H1 (cell line): Measurements from ENCODE around the gene GULP1. TPM values are rescaled to one million over a fixed set of nuclear protein-coding genes. Genes with fewer than 3 reads are reported as not detected.

ENCODE experiments used
- CTCF ChIA-PET: fragments of 300-600 bp; sonication (Branson Sonifier 250); formaldehyde crosslinking; loops from one replicate; lab custom pipeline; 2021; ENCODE audit not compliant: partially characterized antibody; lab: Charles Lee
- POLR2A ChIA-PET: fragments of 300-600 bp; sonication (Branson Sonifier 250); formaldehyde crosslinking; loops from one replicate; lab custom pipeline; 2021; ENCODE audit warnings: inconsistent platforms; ENCODE audit not compliant: partially characterized antibody; lab: Charles Lee
- DNase-seq, 2 experiments: peaks; one replicate each; pipeline versions ENCODE4 v3.0.0 to v3.0.0-alpha.2; 2010 to 2022; ENCODE audit warnings: low spot score in 2 of 2, low read depth in 1 of 2, mixed read lengths in 1 of 2
- FAIRE-seq: peaks from 2 replicates; lab custom pipeline; 2011; peaks lifted over from hg19 to GRCh38; lab: Jason Lieb, UNC
- H2AFZ ChIP-seq: 2 replicates; pipeline ENCODE4 v1.8.1; 2012; ENCODE audit warnings: low read length, inconsistent platforms
- H2AK5ac ChIP-seq: 2 replicates; pipeline ENCODE4 v1.6.1; 2013; ENCODE audit warnings: low read depth, low read length
- H2BK120ac ChIP-seq: replicated peaks from 2 replicates; pipeline ENCODE3; 2013; ENCODE audit warnings: low read depth, low read length, inconsistent platforms
- H2BK12ac ChIP-seq: 2 replicates; pipeline ENCODE4 v1.6.1; 2013; ENCODE audit warnings: low read depth, low read length
- H2BK15ac ChIP-seq: 2 replicates; pipeline ENCODE4 v1.6.1; 2013; ENCODE audit warnings: low read length
- H2BK20ac ChIP-seq: 2 replicates; pipeline ENCODE4 v1.6.1; 2013; ENCODE audit warnings: low read length
- H2BK5ac ChIP-seq: 2 replicates; pipeline ENCODE4 v1.6.1; 2013; ENCODE audit warnings: low read depth, low read length
- H3K14ac ChIP-seq: 2 replicates; pipeline ENCODE4 v1.6.1; 2013; ENCODE audit warnings: inconsistent platforms; ENCODE audit not compliant: insufficient read length
- H3K18ac ChIP-seq: 2 replicates; pipeline ENCODE4 v1.6.1; 2013; ENCODE audit warnings: low read length; ENCODE audit errors: extremely low read depth
- H3K23ac ChIP-seq: 2 replicates; pipeline ENCODE4 v1.6.1; 2013; ENCODE audit warnings: inconsistent platforms; ENCODE audit not compliant: insufficient read length
- H3K23me2 ChIP-seq: 2 replicates; pipeline ENCODE4 v1.6.1; 2013; ENCODE audit warnings: low read depth, low read length
- H3K27ac ChIP-seq: 2 replicates; pipeline ENCODE4 v1.6.1; 2011; ENCODE audit warnings: low read depth, low read length, inconsistent platforms
- H3K27me3 ChIP-seq, 4 experiments: replicated peaks in 1 of 4; 1 replicate in 1 of 4; 2 replicates in 3 of 4; pipeline versions ENCODE4 v1.6.1 to v1.8.1; 2011 to 2013; ENCODE audit warnings: low read length in 3 of 4, mild to moderate bottlenecking in 3 of 4, inconsistent platforms in 2 of 4, mixed read lengths in 2 of 4, moderate library complexity in 1 of 4; ENCODE audit not compliant: control insufficient read depth in 3 of 4, insufficient read depth in 3 of 4; ENCODE audit errors: extremely low read depth in 1 of 4
- H3K36me3 ChIP-seq, 4 experiments: 2 replicates each; pipeline versions ENCODE4 v1.6.1 to v1.8.1; 2011 to 2013; ENCODE audit warnings: mild to moderate bottlenecking in 4 of 4, low read length in 3 of 4, moderate library complexity in 2 of 4, control low read depth in 1 of 4, inconsistent platforms in 1 of 4; ENCODE audit not compliant: insufficient read depth in 4 of 4, control insufficient read depth in 2 of 4
- H3K4ac ChIP-seq: replicated peaks from 2 replicates; pipeline ENCODE3; 2013; ENCODE audit warnings: low read length, low read depth, mixed read lengths, inconsistent platforms; ENCODE audit not compliant: insufficient read length
- H3K4me1 ChIP-seq, 4 experiments: replicated peaks in 1 of 4; 1 replicate in 1 of 4; 2 replicates in 3 of 4; pipeline versions ENCODE4 v1.6.1 to v1.8.1; 2011 to 2013; ENCODE audit warnings: low read length in 3 of 4, inconsistent platforms in 2 of 4, mixed read lengths in 1 of 4; ENCODE audit not compliant: insufficient read depth in 4 of 4, control insufficient read depth in 3 of 4
- H3K4me2 ChIP-seq, 2 experiments: 2 replicates each; pipeline versions ENCODE4 v1.6.1 to v1.8.1; 2011 to 2013; ENCODE audit warnings: low read depth in 2 of 2, low read length in 2 of 2, control low read depth in 1 of 2, inconsistent platforms in 1 of 2, mild to moderate bottlenecking in 1 of 2; ENCODE audit not compliant: insufficient read depth in 1 of 2
- H3K4me3 ChIP-seq, 4 experiments: fragments of 200-600, 300-600 bp in 1 of 4; sonication (generic), shearing (Covaris generic), sonication (Bioruptor Twin) in 1 of 4; 2 replicates each; pipeline versions ENCODE4 v1.5.1 to v1.8.1; 2011 to 2016; ENCODE audit warnings: low read length in 4 of 4, low read depth in 3 of 4, control low read depth in 2 of 4, inconsistent platforms in 2 of 4, mild to moderate bottlenecking in 2 of 4, mixed read lengths in 1 of 4, moderate library complexity in 1 of 4; ENCODE audit not compliant: insufficient read depth in 2 of 4; ENCODE audit errors: extremely low read depth in 1 of 4
- H3K56ac ChIP-seq: replicated peaks from 2 replicates; pipeline ENCODE3; 2013; ENCODE audit warnings: low read depth, mild to moderate bottlenecking, mixed read lengths, low read length, inconsistent platforms; ENCODE audit not compliant: insufficient read length
- H3K79me1 ChIP-seq: 2 replicates; pipeline ENCODE4 v1.6.1; 2013; ENCODE audit warnings: low read depth, low read length, control low read depth
- H3K79me2 ChIP-seq, 2 experiments: 2 replicates each; pipeline versions ENCODE4 v1.6.1 to v1.8.1; 2012 to 2013; ENCODE audit warnings: low read length in 2 of 2, mild to moderate bottlenecking in 2 of 2, inconsistent platforms in 1 of 2; ENCODE audit not compliant: insufficient read depth in 2 of 2, control insufficient read depth in 1 of 2
- H3K9ac ChIP-seq, 4 experiments: replicated peaks in 1 of 4; 1 replicate in 1 of 4; 2 replicates in 3 of 4; pipeline versions ENCODE4 v1.6.1 to v1.8.1; 2011 to 2013; ENCODE audit warnings: low read depth in 3 of 4, low read length in 3 of 4, control low read depth in 2 of 4, mild to moderate bottlenecking in 2 of 4, moderate library complexity in 2 of 4, inconsistent platforms in 1 of 4; ENCODE audit errors: extremely low read depth in 1 of 4
- H3K9me3 ChIP-seq, 2 experiments: 2 replicates each; pipeline versions ENCODE4 v1.6.1 to v1.8.1; 2012 to 2013; ENCODE audit warnings: mild to moderate bottlenecking in 2 of 2, moderate library complexity in 2 of 2, control low read depth in 1 of 2, inconsistent platforms in 1 of 2, low read depth in 1 of 2, low read length in 1 of 2, mixed read lengths in 1 of 2; ENCODE audit not compliant: insufficient read depth in 2 of 2
- H4K20me1 ChIP-seq, 2 experiments: replicated peaks in 1 of 2; 2 replicates each; pipeline versions ENCODE3 to v1.8.1; 2011 to 2013; ENCODE audit warnings: inconsistent platforms in 2 of 2, low read length in 2 of 2, mild to moderate bottlenecking in 1 of 2; ENCODE audit not compliant: insufficient read depth in 2 of 2, control insufficient read depth in 1 of 2
- H4K5ac ChIP-seq: 2 replicates; pipeline ENCODE4 v1.6.1; 2013; ENCODE audit warnings: low read length, low read depth, mixed read lengths, inconsistent platforms; ENCODE audit not compliant: insufficient read length
- H4K8ac ChIP-seq: 2 replicates; pipeline ENCODE4 v1.8.0; 2013; ENCODE audit warnings: mild to moderate bottlenecking, moderate library complexity, low read length, inconsistent platforms; ENCODE audit not compliant: insufficient read depth; ENCODE audit errors: extremely low read depth
- H4K91ac ChIP-seq: replicated peaks from 2 replicates; pipeline ENCODE3; 2013; ENCODE audit warnings: low read length, mixed read lengths, inconsistent platforms; ENCODE audit not compliant: insufficient read length
- ATF2 ChIP-seq: IDR thresholded peaks from 2 replicates; pipeline ENCODE4 v1.6.1; 2012; ENCODE audit warnings: low read length, inconsistent platforms
- BCL11A ChIP-seq, 2 experiments: IDR thresholded peaks; one replicate each; pipeline ENCODE4 v1.6.1; 2011; ENCODE audit warnings: low read depth in 2 of 2, low read length in 2 of 2, mild to moderate bottlenecking in 2 of 2
- CTBP2 ChIP-seq: IDR thresholded peaks from 2 replicates; pipeline ENCODE4 v1.7.0; 2011; ENCODE audit warnings: borderline replicate concordance, mild to moderate bottlenecking, moderate library complexity, mixed read lengths, low read length; ENCODE audit not compliant: insufficient read depth, insufficient read length
- FOSL1 ChIP-seq: IDR thresholded peaks from 2 replicates; pipeline ENCODE4 v1.6.1; 2011; ENCODE audit warnings: mild to moderate bottlenecking, low read depth, low read length, moderate library complexity; ENCODE audit not compliant: insufficient read depth
- KDM4A ChIP-seq: IDR thresholded peaks from one replicate; pipeline ENCODE4 v1.7.1; 2012; ENCODE audit warnings: low read depth, mild to moderate bottlenecking, moderate library complexity, low read length, inconsistent platforms; ENCODE audit not compliant: severe bottlenecking
- MAFK ChIP-seq: IDR thresholded peaks from 2 replicates; pipeline ENCODE4 v1.6.1; 2012; ENCODE audit warnings: low read depth, mild to moderate bottlenecking, improper control_type of control experiment, low read length
- PHF8 ChIP-seq: fragments of 200-600 bp; sonication (generic); conservative IDR thresholded peaks from 2 replicates; pipeline ENCODE4 v1.7.1; 2012; ENCODE audit warnings: low read depth, mild to moderate bottlenecking, inconsistent platforms, low read length, moderate library complexity
- POLR2A ChIP-seq, 2 experiments: IDR thresholded peaks; 1 replicate in 1 of 2; 2 replicates in 1 of 2; pipeline ENCODE4 v1.6.1; 2011; ENCODE audit warnings: low read depth in 2 of 2, low read length in 2 of 2, mild to moderate bottlenecking in 2 of 2; ENCODE audit errors: control extremely low read depth in 1 of 2
- SP4 ChIP-seq: IDR thresholded peaks from 2 replicates; pipeline ENCODE4 v1.6.1; 2012; ENCODE audit warnings: low read length, inconsistent platforms
- TAF1 ChIP-seq: IDR thresholded peaks from 2 replicates; pipeline ENCODE4 v1.6.1; 2011; ENCODE audit warnings: mild to moderate bottlenecking, low read depth, low read length
- USF2 ChIP-seq: IDR thresholded peaks from 2 replicates; pipeline ENCODE4 v1.6.1; 2011; ENCODE audit warnings: low read length, improper control_type of control experiment
- ZNF274 ChIP-seq: IDR thresholded peaks from 2 replicates; pipeline ENCODE4 v1.7.0; 2012; ENCODE audit warnings: low read length, borderline replicate concordance; ENCODE audit errors: extremely low read depth
- WGBS, 2 experiments: shearing (Covaris generic) in 1 of 2; methylation state at CpG; one replicate each; pipeline versions ENCODE4 v1.1.6 to v1.1.7; 2013 to 2015; ENCODE audit warnings: low lambda C conversion rate in 2 of 2, mixed read lengths in 2 of 2, inconsistent platforms in 1 of 2, low coverage in 1 of 2, missing lambda C conversion rate in 1 of 2; ENCODE audit not compliant: insufficient replicate concordance in 2 of 2, insufficient coverage in 1 of 2, insufficient read length in 1 of 2; ENCODE audit errors: extremely low coverage in 1 of 2, missing lambda C conversion rate in 1 of 2; 5-methylcytosine and 5-hydroxymethylcytosine counted together
- polyA plus RNA-seq, 7 experiments: library from polyadenylated mRNA; depleted of rRNA in 3 of 7; stranded (reverse) in 5 of 7; unstranded in 2 of 7; fragments of >200 nt in 5 of 7; fragments of 200-250 nt in 2 of 7; gene quantifications; 1 replicate in 5 of 7; 2 replicates in 1 of 7; 4 replicates in 1 of 7; pipeline versions ENCODE4 v1.2.1 to v1.2.3, GENCODE V29; 2011 to 2013; ENCODE audit warnings: missing spikeins in 2 of 7, mixed read lengths in 2 of 7
- total RNA-seq: library from RNA; stranded (reverse); fragmentation: NEBNext Ultra II Directional; extraction: Animal tissue kit (Norgen Biotek cat#: 25700); gene quantifications from 2 replicates; pipeline ENCODE4 v1.2.1, GENCODE V29; 2021

GULP1 gene
- total and polyA plus RNA-seq, 2 of the 8 experiments (the other 6 are each of a cell fraction or from before 2014, with no cell fraction given): 69.7 to 139 TPM

- ChIA-PET POLR2A (interaction anchor here (0.7 kb wide), 1 partner anchor 453 kb away, joined by 5 read pairs; no protein-coding TSS in a partner anchor), CTCF (no interaction called here)
- no peak overlapping the region for H3K23ac ChIP-seq
- no peaks in the 10 kb centered on the region for H3K9me3 ChIP-seq
- H2BK5ac ChIP-seq: no peak overlapping the region
- no peaks in the 10 kb centered on the region; a peak in 2 of 8 replicates for H3K36me3 ChIP-seq
- H3K27ac ChIP-seq: no peak overlapping the region
- H3K4me2 ChIP-seq: no peak overlapping the region
- no peak overlapping the region for H4K8ac ChIP-seq
- no peak overlapping the region for H3K18ac ChIP-seq
- no peak overlapping the region for H3K4ac ChIP-seq
- H4K20me1 ChIP-seq: no peaks in the 10 kb centered on the region
- H2BK120ac ChIP-seq: no peak overlapping the region
- DNase-seq (no peak), FAIRE-seq (no peak)
- no peak overlapping the region for H2BK15ac ChIP-seq
- H2BK20ac ChIP-seq: no peak overlapping the region
- no peaks in the 10 kb centered on the region for H3K79me1 ChIP-seq
- no peaks in the 10 kb centered on the region for H3K27me3 ChIP-seq
- no peak overlapping the region for H3K9ac ChIP-seq
- H4K5ac ChIP-seq: no peak overlapping the region
- no peak overlapping the region for H3K14ac ChIP-seq
- H3K56ac ChIP-seq: no peak overlapping the region
- no peak overlapping the region for H4K91ac ChIP-seq
- peaks cover 0 to 18% (median 3%) of the 10 kb centered on the region in 4 experiments; a peak in 3 of 7 replicates for H3K4me1 ChIP-seq
- H2AK5ac ChIP-seq: no peak overlapping the region
- 90% methylated on average over 3 of the region's 3 CpGs; no CpG with 5 or more reads in 1 of the 2 experiments for WGBS, 2 experiments
- H2BK12ac ChIP-seq: no peak overlapping the region
- no peak overlapping the region for H3K4me3 ChIP-seq
- peaks cover 0 to 85% of the 10 kb centered on the region in 2 experiments; a peak in 2 of 4 replicates for H3K79me2 ChIP-seq
- H2AFZ ChIP-seq: no peak overlapping the region
- no peaks in the 10 kb centered on the region for H3K23me2 ChIP-seq
- TF ChIP-seq ZNF274: no peak
- TF ChIP-seq ATF2: no peak
- TF ChIP-seq POLR2A (IDR thresholded peaks at IDR 0.05; ENCODE audit: control extremely low read depth in 1 of 2, low read depth in 2 of 2, low read length in 2 of 2): no peak
- TF ChIP-seq BCL11A (IDR thresholded peaks at IDR 0.05; ENCODE audit: low read depth in 2 of 2, low read length in 2 of 2): no peak
- TF ChIP-seq PHF8: no peak
- no peak for TF ChIP-seq SP4
- no peak for TF ChIP-seq KDM4A
- no peak for TF ChIP-seq MAFK
- TF ChIP-seq USF2: no peak
- no peak for TF ChIP-seq CTBP2
- no peak for TF ChIP-seq FOSL1
- no peak for TF ChIP-seq TAF1
Observed at GRCh38 chr2:188443207-188443606, 151.5 kb downstream of the GULP1 start.
